HuH-7 (cell line): ENCODE results near the gene TGIF2LY.
"Not testable (repeated sequence)": the region's sequence is repeated elsewhere in the genome, so short reads cannot be mapped to it uniquely, and the experiment has no call there.

Source experiments
- DNase-seq: peaks from one replicate; pipeline ENCODE4 v3.0.0; 2011; ENCODE audit warnings: low spot score

The TGIF2LY gene

DNA sequence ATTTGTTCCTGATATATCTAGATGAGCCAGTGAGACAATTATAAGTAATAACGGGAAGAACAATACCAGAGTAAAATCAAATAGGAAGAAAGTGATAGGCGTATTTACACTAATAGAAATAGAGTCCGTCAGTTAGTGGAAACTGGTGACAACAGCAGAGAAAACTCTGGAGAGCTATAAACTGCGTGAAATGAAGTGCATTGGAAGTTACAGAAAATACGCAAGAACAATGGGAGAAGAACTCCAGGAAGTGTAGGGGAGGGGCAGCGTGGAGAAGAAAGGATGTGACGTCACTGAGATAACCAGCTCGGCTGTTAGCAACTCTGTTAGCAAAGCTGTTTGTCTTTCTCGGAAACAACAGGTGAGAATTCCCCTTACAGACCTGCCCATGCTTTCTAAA lies at the start of gene TGIF2LY:
Gene TGIF2LY (plus strand): TSS at position 301 of the 400 bp plus-strand sequence. CDS start 178 bp downstream, outside the sequence.
- not testable (repeated sequence) for DNase-seq
